GM12878 (cell line): ENCODE data around the gene TULP4.

ENCODE experiments used
- BCL11A ChIP-seq: IDR thresholded peaks from 2 replicates; pipeline ENCODE4 v1.6.1; 2011; ENCODE audit warnings: low read depth, low read length
- BMI1 ChIP-seq: fragments of 450-650 bp; IDR thresholded peaks from 2 replicates; pipeline ENCODE4 v1.6.1; 2016; ENCODE audit warnings: mild to moderate bottlenecking, moderate library complexity, borderline replicate concordance
- CBX5 ChIP-seq: sonication (generic); IDR thresholded peaks from 2 replicates; pipeline ENCODE4 v1.6.1; 2016; ENCODE audit warnings: low read depth, moderate library complexity, mild to moderate bottlenecking, inconsistent platforms
- CTCF ChIP-seq, 3 experiments: IDR thresholded peaks in 2 of 3; conservative IDR thresholded peaks in 1 of 3; 2 replicates each; pipeline ENCODE4 v1.5.1; 2011; ENCODE audit warnings: low read depth in 3 of 3, low read length in 3 of 3, mild to moderate bottlenecking in 3 of 3, control low read depth in 2 of 3, moderate library complexity in 2 of 3, inconsistent platforms in 1 of 3, mixed read lengths in 1 of 3; ENCODE audit not compliant: control insufficient read depth in 2 of 3, insufficient read depth in 1 of 3; ENCODE audit errors: extremely low read depth in 1 of 3
- EZH2 ChIP-seq: IDR thresholded peaks from 2 replicates; pipeline ENCODE4 v1.6.1; 2012; ENCODE audit warnings: low read depth, mild to moderate bottlenecking, control low read depth, inconsistent platforms, low read length, borderline replicate concordance; ENCODE audit not compliant: control insufficient read depth
- FOS ChIP-seq: IDR thresholded peaks from 3 replicates; pipeline ENCODE4 v1.6.1; 2011; ENCODE audit warnings: borderline replicate concordance; ENCODE audit not compliant: insufficient read length; ENCODE audit errors: extremely low read depth
- HCFC1 ChIP-seq: fragments of 150-350 bp; IDR thresholded peaks from 2 replicates; pipeline ENCODE4 v1.6.1; 2014; ENCODE audit warnings: low read length
- NFYB ChIP-seq: IDR thresholded peaks from 2 replicates; pipeline ENCODE4 v1.6.1; 2011; ENCODE audit warnings: low read depth, mild to moderate bottlenecking, low read length, improper control_type of control experiment, moderate library complexity; ENCODE audit not compliant: insufficient read depth
- SPI1 ChIP-seq: IDR thresholded peaks from 2 replicates; pipeline ENCODE4 v1.6.1; 2011; ENCODE audit warnings: low read depth, mild to moderate bottlenecking, low read length, moderate library complexity, borderline replicate concordance; ENCODE audit not compliant: insufficient read depth
- SRF ChIP-seq, 2 experiments: IDR thresholded peaks; 2 replicates each; pipeline ENCODE4 v1.6.1; 2011; ENCODE audit warnings: low read depth in 2 of 2, low read length in 2 of 2, mild to moderate bottlenecking in 1 of 2, moderate library complexity in 1 of 2
- TF ChIP-seq, protein P1 (sequence below): IDR thresholded peaks from 2 replicates; pipeline ENCODE4 v1.6.1; 2011; ENCODE audit warnings: low read depth, low read length, improper control_type of control experiment, borderline replicate concordance
- TF ChIP-seq, protein P2 (sequence below): IDR thresholded peaks from 2 replicates; pipeline ENCODE4 v1.6.1; 2011; ENCODE audit warnings: borderline replicate concordance, low read depth, mild to moderate bottlenecking, moderate library complexity, low read length; ENCODE audit not compliant: insufficient read depth, poor library complexity, severe bottlenecking
- TF ChIP-seq, protein P3 (sequence below): IDR thresholded peaks from 2 replicates; pipeline ENCODE4 v1.6.1; 2012; ENCODE audit warnings: low read depth, low read length, improper control_type of control experiment
- TF ChIP-seq, protein P4 (sequence below): IDR thresholded peaks from 2 replicates; pipeline ENCODE4 v1.6.1; 2012; ENCODE audit warnings: low read depth, low read length, improper control_type of control experiment

GRCh38 chr6:158524311-158524710 lies 212.0 kb downstream of the TULP4 start:
- TF ChIP-seq BCL11A (no peak), CTCF (IDR thresholded peaks at IDR 0.05 in 2 of 3, conservative IDR thresholded peaks at IDR 0.05 in 1 of 3; ENCODE audit: control insufficient read depth in 2 of 3, extremely low read depth in 1 of 3, insufficient read depth in 1 of 3, low read depth in 3 of 3, low read length in 3 of 3) (no peak), SPI1 (no peak), SRF (IDR thresholded peaks at IDR 0.05; ENCODE audit: low read depth in 2 of 2, low read length in 2 of 2) (no peak), HCFC1 (no peak), EZH2 (no peak), BMI1 (no peak), FOS (no peak), CBX5 (no peak), NFYB (no peak)
- TF ChIP-seq, protein P1, sequence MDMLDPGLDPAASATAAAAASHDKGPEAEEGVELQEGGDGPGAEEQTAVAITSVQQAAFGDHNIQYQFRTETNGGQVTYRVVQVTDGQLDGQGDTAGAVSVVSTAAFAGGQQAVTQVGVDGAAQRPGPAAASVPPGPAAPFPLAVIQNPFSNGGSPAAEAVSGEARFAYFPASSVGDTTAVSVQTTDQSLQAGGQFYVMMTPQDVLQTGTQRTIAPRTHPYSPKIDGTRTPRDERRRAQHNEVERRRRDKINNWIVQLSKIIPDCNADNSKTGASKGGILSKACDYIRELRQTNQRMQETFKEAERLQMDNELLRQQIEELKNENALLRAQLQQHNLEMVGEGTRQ: no peak
- TF ChIP-seq, protein P2, sequence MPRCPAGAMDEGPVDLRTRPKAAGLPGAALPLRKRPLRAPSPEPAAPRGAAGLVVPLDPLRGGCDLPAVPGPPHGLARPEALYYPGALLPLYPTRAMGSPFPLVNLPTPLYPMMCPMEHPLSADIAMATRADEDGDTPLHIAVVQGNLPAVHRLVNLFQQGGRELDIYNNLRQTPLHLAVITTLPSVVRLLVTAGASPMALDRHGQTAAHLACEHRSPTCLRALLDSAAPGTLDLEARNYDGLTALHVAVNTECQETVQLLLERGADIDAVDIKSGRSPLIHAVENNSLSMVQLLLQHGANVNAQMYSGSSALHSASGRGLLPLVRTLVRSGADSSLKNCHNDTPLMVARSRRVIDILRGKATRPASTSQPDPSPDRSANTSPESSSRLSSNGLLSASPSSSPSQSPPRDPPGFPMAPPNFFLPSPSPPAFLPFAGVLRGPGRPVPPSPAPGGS: no peak
- TF ChIP-seq, protein P3, sequence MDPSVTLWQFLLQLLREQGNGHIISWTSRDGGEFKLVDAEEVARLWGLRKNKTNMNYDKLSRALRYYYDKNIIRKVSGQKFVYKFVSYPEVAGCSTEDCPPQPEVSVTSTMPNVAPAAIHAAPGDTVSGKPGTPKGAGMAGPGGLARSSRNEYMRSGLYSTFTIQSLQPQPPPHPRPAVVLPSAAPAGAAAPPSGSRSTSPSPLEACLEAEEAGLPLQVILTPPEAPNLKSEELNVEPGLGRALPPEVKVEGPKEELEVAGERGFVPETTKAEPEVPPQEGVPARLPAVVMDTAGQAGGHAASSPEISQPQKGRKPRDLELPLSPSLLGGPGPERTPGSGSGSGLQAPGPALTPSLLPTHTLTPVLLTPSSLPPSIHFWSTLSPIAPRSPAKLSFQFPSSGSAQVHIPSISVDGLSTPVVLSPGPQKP: no peak
- TF ChIP-seq, protein P4, sequence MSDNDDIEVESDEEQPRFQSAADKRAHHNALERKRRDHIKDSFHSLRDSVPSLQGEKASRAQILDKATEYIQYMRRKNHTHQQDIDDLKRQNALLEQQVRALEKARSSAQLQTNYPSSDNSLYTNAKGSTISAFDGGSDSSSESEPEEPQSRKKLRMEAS: no peak
